NK-92 (cell line): ENCODE measurements around the gene HDLBP.
"Not testable (repeated sequence)": the region's sequence is repeated elsewhere in the genome, so short reads cannot be mapped to it uniquely, and the experiment has no call there.

Experiments used
- DNase-seq: peaks from one replicate; lab custom pipeline; 2025; ENCODE audit not compliant: unreplicated experiment; lab: John Stamatoyannopoulos, UW

HDLBP gene

GRCh38 chr2:241197246-241197645, 118.2 kb downstream of the HDLBP start:
- not testable (repeated sequence) for DNase-seq

- no peak for DNase-seq
These were observed 119.9 kb downstream of the HDLBP start for GRCh38 chr2:241195506-241196130.

- DNase-seq, result no peak
These were observed 120.7 kb downstream of the HDLBP start for GRCh38 chr2:241194811-241195210.

- DNase-seq, result no peak
These were observed 122.2 kb downstream of the HDLBP start for GRCh38 chr2:241193271-241193670.

- no peak for DNase-seq
These were observed 124.4 kb downstream of the HDLBP start for GRCh38 chr2:241191081-241191480.

- DNase-seq, result no peak
These were observed 125.0 kb downstream of the HDLBP start for GRCh38 chr2:241190291-241190981.

- DNase-seq, result no peak
These were observed 125.6 kb downstream of the HDLBP start for GRCh38 chr2:241189856-241190201.

- DNase-seq, result no peak
These were observed 126.2 kb downstream of the HDLBP start for GRCh38 chr2:241189093-241189855.

- DNase-seq, result no peak
These were observed 126.9 kb downstream of the HDLBP start, which contains the start of gene ANO7 for GRCh38 chr2:241188361-241189092. Gene ANO7, plus strand, starts transcription at chr2:241188677. Its CDS starts 1,387 bp downstream, at chr2:241190064.

GRCh38 chr2:241187918-241188234, 127.6 kb downstream of the HDLBP start:
- DNase-seq, result no peak

GRCh38 chr2:241187101-241187917, 128.2 kb downstream of the HDLBP start:
- DNase-seq, result no peak

GRCh38 chr2:241185961-241186360, 129.5 kb downstream of the HDLBP start:
- no peak for DNase-seq

- no peak for DNase-seq
These were observed 130.6 kb downstream of the HDLBP start for GRCh38 chr2:241184901-241185300.

GRCh38 chr2:241183221-241183620, 132.3 kb downstream of the HDLBP start:
- DNase-seq, result no peak

- DNase-seq, result no peak
These were observed 132.8 kb downstream of the HDLBP start for GRCh38 chr2:241182531-241183133.

GRCh38 chr2:241182126-241182525, 133.3 kb downstream of the HDLBP start:
- DNase-seq, result no peak

- DNase-seq, result no peak
These were observed 135.0 kb downstream of the HDLBP start for GRCh38 chr2:241180495-241180894.

GRCh38 chr2:241179899-241180298, 135.6 kb downstream of the HDLBP start:
- DNase-seq, result no peak

- no peak for DNase-seq
These were observed 136.5 kb downstream of the HDLBP start for GRCh38 chr2:241178961-241179360.
